Astrocyte (in vitro differentiated cells and primary cell): Measurements from ENCODE around the gene IPPK. TPM values are rescaled to one million over a fixed set of nuclear protein-coding genes. Genes with fewer than 3 reads are reported as not detected.

ENCODE experiments used
- DNase-seq: peaks from one replicate; pipeline ENCODE4 v3.0.0-alpha.2; 2010; ENCODE audit warnings: low read depth
- FAIRE-seq: peaks from 2 replicates; lab custom pipeline; 2011; peaks lifted over from hg19 to GRCh38; lab: Jason Lieb, UNC
- H2AFZ ChIP-seq: 2 replicates; pipeline ENCODE4 v1.6.0; 2012; ENCODE audit warnings: low read depth, low read length, inconsistent platforms
- H3K27ac ChIP-seq: 2 replicates; pipeline ENCODE4 v1.5.1; 2011; ENCODE audit warnings: low read depth, low read length, inconsistent platforms
- H3K27me3 ChIP-seq: 2 replicates; pipeline ENCODE4 v1.6.0; 2011; ENCODE audit warnings: low read length, inconsistent platforms; ENCODE audit not compliant: insufficient read depth
- H3K36me3 ChIP-seq: 2 replicates; pipeline ENCODE4 v1.5.1; 2011; ENCODE audit warnings: low read length, inconsistent platforms; ENCODE audit not compliant: insufficient read depth
- H3K4me1 ChIP-seq: 2 replicates; pipeline ENCODE4 v1.5.1; 2011; ENCODE audit warnings: low read length, inconsistent platforms; ENCODE audit not compliant: insufficient read depth
- H3K4me2 ChIP-seq: 2 replicates; pipeline ENCODE4 v1.6.0; 2012; ENCODE audit warnings: low read length, inconsistent platforms
- H3K4me3 ChIP-seq: 2 replicates; pipeline ENCODE4 v1.5.1; 2011; ENCODE audit warnings: low read depth, mild to moderate bottlenecking, low read length, inconsistent platforms; ENCODE audit not compliant: insufficient read depth
- H3K79me2 ChIP-seq: 2 replicates; pipeline ENCODE4 v1.6.0; 2012; ENCODE audit warnings: mild to moderate bottlenecking, low read length, inconsistent platforms; ENCODE audit not compliant: insufficient read depth
- H3K9ac ChIP-seq: 2 replicates; pipeline ENCODE4 v1.6.0; 2012; ENCODE audit warnings: mild to moderate bottlenecking, low read length, inconsistent platforms
- H3K9me3 ChIP-seq: 2 replicates; pipeline ENCODE4 v1.5.1; 2012; ENCODE audit warnings: low read depth, mild to moderate bottlenecking, low read length, inconsistent platforms; ENCODE audit not compliant: insufficient read depth
- H4K20me1 ChIP-seq: 2 replicates; pipeline ENCODE4 v1.6.0; 2012; ENCODE audit warnings: low read length, inconsistent platforms; ENCODE audit not compliant: insufficient read depth
- H3K27ac Mint-ChIP-seq: one replicate; pipeline ENCODE4 v1.8.0; 2021; ENCODE audit warnings: mild to moderate bottlenecking, mixed read lengths; ENCODE audit not compliant: unreplicated experiment
- H3K27me3 Mint-ChIP-seq: one replicate; pipeline ENCODE4 v1.8.0; 2021; ENCODE audit warnings: low read depth, mixed read lengths; ENCODE audit not compliant: unreplicated experiment
- H3K36me3 Mint-ChIP-seq: one replicate; pipeline ENCODE4 v1.8.0; 2021; ENCODE audit warnings: low read depth, mixed read lengths; ENCODE audit not compliant: unreplicated experiment
- H3K4me1 Mint-ChIP-seq: one replicate; pipeline ENCODE4 v1.8.0; 2021; ENCODE audit warnings: low read depth, mixed read lengths; ENCODE audit not compliant: unreplicated experiment
- H3K4me3 Mint-ChIP-seq: one replicate; pipeline ENCODE4 v1.8.0; 2021; ENCODE audit warnings: mild to moderate bottlenecking, moderate library complexity, mixed read lengths; ENCODE audit not compliant: unreplicated experiment
- H3K9me3 Mint-ChIP-seq: one replicate; pipeline ENCODE4 v1.8.0; 2021; ENCODE audit warnings: mild to moderate bottlenecking, mixed read lengths; ENCODE audit not compliant: unreplicated experiment
- EZH2 ChIP-seq: IDR thresholded peaks from 2 replicates; pipeline ENCODE4 v1.6.1; 2012; ENCODE audit warnings: mild to moderate bottlenecking, low read length, inconsistent platforms; ENCODE audit not compliant: insufficient read depth
- total RNA-seq: library from RNA; stranded (reverse); gene quantifications from 2 replicates; pipeline ENCODE4 v1.2.1, GENCODE V29; 2021
- TF ChIP-seq, protein P1 (sequence below): IDR thresholded peaks from 2 replicates; pipeline ENCODE4 v1.5.1; 2011; ENCODE audit warnings: low read depth, mild to moderate bottlenecking, inconsistent platforms, low read length, moderate library complexity; ENCODE audit not compliant: insufficient read depth

The IPPK gene
- total RNA-seq, 1 donor from 2014 or later, result 14.1 TPM

DNA sequence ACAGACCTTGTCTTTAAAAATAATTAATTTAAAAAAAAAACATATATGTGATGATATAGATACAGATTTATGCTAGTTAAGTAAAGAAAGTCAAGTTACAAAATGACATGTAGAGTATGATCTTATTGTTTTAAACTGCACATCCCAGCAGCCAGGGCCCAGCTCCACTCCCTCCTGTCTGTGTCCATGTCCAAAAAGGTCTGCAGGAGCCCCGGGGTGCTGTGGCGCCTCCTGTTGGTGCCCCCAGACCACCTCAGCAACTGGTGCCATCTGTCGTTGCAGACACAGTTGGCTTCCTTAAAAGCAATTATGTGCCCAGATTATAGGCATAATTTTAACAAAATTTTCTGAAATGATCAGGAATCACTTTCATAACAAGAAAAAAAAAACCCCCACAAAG lies 33.3 kb downstream of the IPPK start:
- Mint-ChIP-seq H3K36me3 (peaks cover 31% of the 10 kb centered on the region), H3K9me3 (no peaks in the 10 kb centered on the region), H3K4me1 (peaks cover 2% of the 10 kb centered on the region), H3K27me3 (no peaks in the 10 kb centered on the region), H3K27ac (no peak overlapping the region), H3K4me3 (no peak overlapping the region)
- DNase-seq (no peak), FAIRE-seq (no peak)
- Histone ChIP-seq H3K9ac (no peak overlapping the region), H4K20me1 (peaks cover 27% of the 10 kb centered on the region), H3K9me3 (no peaks in the 10 kb centered on the region), H3K4me2 (no peak overlapping the region), H3K27me3 (no peaks in the 10 kb centered on the region), H3K36me3 (peaks cover 44% of the 10 kb centered on the region), H3K79me2 (peaks cover 3% of the 10 kb centered on the region), H3K4me1 (no peaks in the 10 kb centered on the region), H3K27ac (no peak overlapping the region), H2AFZ (no peak overlapping the region), H3K4me3 (no peak overlapping the region)
- TF ChIP-seq EZH2, result no peak
- TF ChIP-seq, protein P1, sequence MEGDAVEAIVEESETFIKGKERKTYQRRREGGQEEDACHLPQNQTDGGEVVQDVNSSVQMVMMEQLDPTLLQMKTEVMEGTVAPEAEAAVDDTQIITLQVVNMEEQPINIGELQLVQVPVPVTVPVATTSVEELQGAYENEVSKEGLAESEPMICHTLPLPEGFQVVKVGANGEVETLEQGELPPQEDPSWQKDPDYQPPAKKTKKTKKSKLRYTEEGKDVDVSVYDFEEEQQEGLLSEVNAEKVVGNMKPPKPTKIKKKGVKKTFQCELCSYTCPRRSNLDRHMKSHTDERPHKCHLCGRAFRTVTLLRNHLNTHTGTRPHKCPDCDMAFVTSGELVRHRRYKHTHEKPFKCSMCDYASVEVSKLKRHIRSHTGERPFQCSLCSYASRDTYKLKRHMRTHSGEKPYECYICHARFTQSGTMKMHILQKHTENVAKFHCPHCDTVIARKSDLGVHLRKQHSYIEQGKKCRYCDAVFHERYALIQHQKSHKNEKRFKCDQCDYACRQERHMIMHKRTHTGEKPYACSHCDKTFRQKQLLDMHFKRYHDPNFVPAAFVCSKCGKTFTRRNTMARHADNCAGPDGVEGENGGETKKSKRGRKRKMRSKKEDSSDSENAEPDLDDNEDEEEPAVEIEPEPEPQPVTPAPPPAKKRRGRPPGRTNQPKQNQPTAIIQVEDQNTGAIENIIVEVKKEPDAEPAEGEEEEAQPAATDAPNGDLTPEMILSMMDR, result no peak

GRCh38 chr9:92635760-92636159 lies 34.2 kb downstream of the IPPK start:
- H3K36me3 Mint-ChIP-seq, result peaks cover 30% of the 10 kb centered on the region
- no peaks in the 10 kb centered on the region for H3K4me1 ChIP-seq
- H3K9ac ChIP-seq, result no peak overlapping the region
- peaks cover 19% of the 10 kb centered on the region for H4K20me1 ChIP-seq
- no peak overlapping the region for H3K4me3 Mint-ChIP-seq
- no peak overlapping the region for H3K27ac ChIP-seq
- no peak overlapping the region for H3K4me3 ChIP-seq
- H3K27me3 Mint-ChIP-seq, result no peaks in the 10 kb centered on the region
- H3K27me3 ChIP-seq, result no peaks in the 10 kb centered on the region
- peaks cover 45% of the 10 kb centered on the region for H3K36me3 ChIP-seq
- no peak overlapping the region for H3K4me2 ChIP-seq
- DNase-seq (no peak), FAIRE-seq (no peak)
- H3K27ac Mint-ChIP-seq, result no peak overlapping the region
- peaks cover 3% of the 10 kb centered on the region for H3K79me2 ChIP-seq
- H2AFZ ChIP-seq, result no peak overlapping the region
- H3K4me1 Mint-ChIP-seq, result peaks cover 2% of the 10 kb centered on the region
- TF ChIP-seq, protein P1, result no peak
- no peak for TF ChIP-seq EZH2
- no peaks in the 10 kb centered on the region for H3K9me3 Mint-ChIP-seq
- no peaks in the 10 kb centered on the region for H3K9me3 ChIP-seq

DNA sequence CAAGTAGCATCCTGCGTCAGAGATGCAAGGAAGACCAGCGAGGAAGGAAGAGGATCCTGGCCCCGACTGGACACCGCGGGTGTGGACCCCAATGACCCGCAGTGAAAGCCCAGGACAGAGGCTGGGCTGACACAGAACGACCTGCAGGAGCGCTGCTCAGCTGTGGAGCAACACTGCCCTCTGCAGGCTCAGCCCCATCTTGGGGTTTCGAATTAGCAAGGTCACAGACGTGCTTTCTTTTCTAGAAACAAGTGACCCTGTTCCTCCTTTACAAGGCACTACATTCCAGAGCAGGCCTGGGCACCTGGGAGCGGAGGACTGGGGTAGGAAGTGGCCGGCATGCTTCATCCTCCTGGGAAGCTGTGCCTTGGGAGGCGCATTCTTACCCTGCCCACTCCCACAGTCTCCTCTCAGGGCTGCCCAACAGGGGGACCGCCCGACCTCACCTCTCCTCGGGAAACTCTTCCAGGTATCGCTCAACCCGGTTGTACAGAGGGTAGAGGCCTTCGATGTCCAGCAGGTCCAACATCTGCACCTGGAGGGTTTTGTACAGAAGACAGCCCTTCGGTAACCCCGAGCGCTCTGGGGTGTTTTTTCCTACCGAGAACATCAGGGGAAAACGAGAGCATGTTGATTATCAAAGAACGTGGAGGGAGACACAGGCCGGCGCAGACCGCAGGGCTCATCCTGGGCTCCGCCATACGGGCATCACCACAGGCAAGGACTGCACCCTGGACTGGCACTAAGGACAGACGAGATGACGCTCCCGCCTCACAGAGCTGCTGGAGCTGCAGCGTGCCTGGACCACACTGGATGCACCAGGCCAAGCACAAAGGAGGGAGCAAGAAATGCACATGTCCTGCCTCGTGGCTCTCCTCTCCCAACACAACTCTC lies 35.0 kb downstream of the IPPK start:
- Histone ChIP-seq H3K79me2 (peaks cover 3% of the 10 kb centered on the region), H3K27ac (no peak overlapping the region), H4K20me1 (peaks cover 15% of the 10 kb centered on the region), H3K4me3 (no peak overlapping the region), H3K4me2 (no peak overlapping the region), H3K9ac (no peak overlapping the region), H3K27me3 (no peaks in the 10 kb centered on the region), H3K4me1 (no peaks in the 10 kb centered on the region), H2AFZ (no peak overlapping the region), H3K36me3 (peaks cover 49% of the 10 kb centered on the region), H3K9me3 (no peaks in the 10 kb centered on the region)
- H3K36me3 Mint-ChIP-seq, result peaks cover 28% of the 10 kb centered on the region
- H3K9me3 Mint-ChIP-seq, result no peaks in the 10 kb centered on the region
- H3K4me1 Mint-ChIP-seq, result peaks cover 2% of the 10 kb centered on the region
- no peaks in the 10 kb centered on the region for H3K27me3 Mint-ChIP-seq
- peak; percentile 68 for FAIRE-seq
- DNase-seq, result peak; percentile 41
- TF ChIP-seq, protein P1, result peak; percentile 93
- no peak for TF ChIP-seq EZH2
- no peak overlapping the region for H3K27ac Mint-ChIP-seq
- H3K4me3 Mint-ChIP-seq, result no peak overlapping the region
